ENCODE measurements around the gene RAB8B. TPM values are rescaled to one million over a fixed set of nuclear protein-coding genes. Genes with fewer than 3 reads are reported as not detected.

The RAB8B gene
- total and polyA plus RNA-seq, 2 of the 13 experiments (the other 11 are each of a cell fraction or from before 2014, with no cell fraction given): 6.8 to 14.2 TPM

- TF ChIP-seq ZFAT (CRISPR knock-in tag; conservative IDR thresholded peaks at IDR 0.05): no peak
- no peak for TF ChIP-seq CHD2 (IDR thresholded peaks at IDR 0.05; ENCODE audit: low read depth, low read length)
Observed at GRCh38 chr15:63195569-63196015, 6.2 kb downstream of the RAB8B start (continued).

- intact Hi-C loops (cut with micrococcal nuclease; ENCODE audit: unreplicated experiment) (no loop called here), in situ Hi-C loops (cut with HindIII; ENCODE audit: extremely low pct_ligation_motif_present, low pct_unique_long_range_greater_than_20kb) (no loop called here)
- 97% methylated on average over 1 of the region's 1 CpG for WGBS (ENCODE audit: low lambda C conversion rate)
- peaks cover 21% of the 10 kb centered on the region for H3K4me1 ChIP-seq (ENCODE audit: insufficient read depth, low read length)
- no peaks in the 10 kb centered on the region for H3K9me3 ChIP-seq (ENCODE audit: low read length)
- H3K9ac ChIP-seq (ENCODE audit: insufficient read depth, low read depth, low read length): no peak overlapping the region
- no peak for TF ChIP-seq RARG (CRISPR knock-in tag; IDR thresholded peaks at IDR 0.05; ENCODE audit: low read depth)
- no peak for TF ChIP-seq KAT7 (CRISPR knock-in tag; IDR thresholded peaks at IDR 0.05; ENCODE audit: borderline replicate concordance)
- TF ChIP-seq CREM (IDR thresholded peaks at IDR 0.05): no peak
- TF ChIP-seq CREM (CRISPR knock-in tag; IDR thresholded peaks at IDR 0.05): no peak
- TF ChIP-seq MAF1 (CRISPR knock-in tag; IDR thresholded peaks at IDR 0.05; ENCODE audit: borderline replicate concordance): no peak
- TF ChIP-seq HCFC1 (IDR thresholded peaks at IDR 0.05; ENCODE audit: low read depth, low read length): no peak
- no peak for TF ChIP-seq HOXD1 (CRISPR knock-in tag; IDR thresholded peaks at IDR 0.05)
- no peak for TF ChIP-seq LBX2 (CRISPR knock-in tag; IDR thresholded peaks at IDR 0.05; ENCODE audit: borderline replicate concordance)
- no peaks in the 10 kb centered on the region for H3K36me3 ChIP-seq (replicated peaks in 1 of 2; ENCODE audit: control insufficient read depth in 1 of 2, insufficient read depth in 2 of 2, low read length in 2 of 2)
- CTCF ChIA-PET (ENCODE audit: low intra/inter-chr PET ratio, low total read pairs): no interaction called here
- no peak overlapping the region for H3K4me2 ChIP-seq (ENCODE audit: low read depth, low read length)
- POLR2A ChIA-PET: interaction anchor here (1.9 kb wide), 1 partner anchor 39 kb away, joined by 4 read pairs; the partner anchor contains the start of gene RPS27L
- peaks cover 15% of the 10 kb centered on the region for H3K79me2 ChIP-seq (ENCODE audit: insufficient read depth, low read length)
- no peaks in the 10 kb centered on the region for H3K27me3 ChIP-seq (ENCODE audit: control insufficient read depth in 1 of 2, insufficient read depth in 2 of 2, low read length in 2 of 2)
- no peak for ATAC-seq
- BruUV-seq (replicated peaks): no TSS peak
- no peak for DNase-seq (ENCODE audit: low spot score)
- H3K27ac ChIP-seq (ENCODE audit: extremely low read length, insufficient read depth, low read length): no peak overlapping the region
- H2AFZ ChIP-seq (ENCODE audit: low read length): no peak overlapping the region
- FAIRE-seq: no peak
- no peak overlapping the region for H3K4me3 ChIP-seq (replicated peaks in 1 of 3; ENCODE audit: insufficient read depth in 1 of 3, low read depth in 2 of 3, low read length in 3 of 3)
- no peaks in the 10 kb centered on the region for H4K20me1 ChIP-seq (ENCODE audit: insufficient read depth, low read length)
Observed at GRCh38 chr15:63196842-63197241, 7.4 kb downstream of the RAB8B start.

Data from HepG2 (cell line).